OCI-LY1 (cell line): ENCODE results near the gene DTHD1.

Experiments
- H2AFZ ChIP-seq: fragments of 200-600 bp; sonication (generic), shearing (Covaris generic); 2 replicates; pipeline ENCODE4 v1.6.0; 2014; ENCODE audit warnings: antibody characterized with exemption, mild to moderate bottlenecking, low read length
- H3F3A ChIP-seq: fragments of 200-600 bp; sonication (generic), shearing (Covaris generic); 2 replicates; pipeline ENCODE4 v1.6.0; 2014; ENCODE audit warnings: mild to moderate bottlenecking, antibody characterized with exemption, low read length, moderate library complexity; ENCODE audit not compliant: insufficient read depth
- H3K27ac ChIP-seq: fragments of 200-600 bp; sonication (generic); 2 replicates; pipeline ENCODE4 v1.5.1; 2014; ENCODE audit warnings: low read length, mixed run types, mild to moderate bottlenecking, low read depth; ENCODE audit not compliant: poor library complexity, severe bottlenecking
- H3K27me3 ChIP-seq: fragments of 200-600 bp; sonication (generic); 2 replicates; pipeline ENCODE4 v1.6.0; 2014; ENCODE audit warnings: antibody characterized with exemption, mild to moderate bottlenecking, low read length, moderate library complexity; ENCODE audit not compliant: insufficient read depth
- H3K36me3 ChIP-seq: fragments of 200-600 bp; sonication (generic); 2 replicates; pipeline ENCODE4 v1.6.1; 2014; ENCODE audit warnings: mild to moderate bottlenecking, antibody characterized with exemption, low read length, moderate library complexity, mixed read lengths; ENCODE audit not compliant: insufficient read depth
- H3K4me1 ChIP-seq: fragments of 200-600 bp; sonication (generic); 2 replicates; pipeline ENCODE4 v1.5.1; 2014; ENCODE audit warnings: mild to moderate bottlenecking, low read length, moderate library complexity; ENCODE audit not compliant: insufficient read depth, severe bottlenecking
- H3K4me2 ChIP-seq: fragments of 200-600 bp; sonication (generic), shearing (Covaris generic); 2 replicates; pipeline ENCODE4 v1.6.1; 2014; ENCODE audit warnings: low read length
- H3K4me3 ChIP-seq: fragments of 200-600 bp; sonication (generic); 2 replicates; pipeline ENCODE4 v1.5.1; 2014; ENCODE audit warnings: low read length, low read depth, mild to moderate bottlenecking, mixed read lengths; ENCODE audit not compliant: poor library complexity, severe bottlenecking
- H3K79me2 ChIP-seq: fragments of 200-600 bp; shearing (Covaris generic); 2 replicates; pipeline ENCODE4 v1.6.1; 2016; ENCODE audit warnings: mixed run types, low read length, mixed read lengths; ENCODE audit not compliant: insufficient read depth
- H3K9ac ChIP-seq: fragments of 200-600 bp; sonication (generic), shearing (Covaris generic); 2 replicates; pipeline ENCODE4 v1.6.1; 2014; ENCODE audit warnings: mild to moderate bottlenecking, low read length, mixed read lengths
- H3K9me2 ChIP-seq: fragments of 200-600 bp; sonication (generic), shearing (Covaris generic); 2 replicates; pipeline ENCODE4 v1.6.1; 2014; ENCODE audit warnings: low read depth, mild to moderate bottlenecking, low read length, mixed read lengths
- H3K9me3 ChIP-seq: fragments of 200-600 bp; shearing (Covaris generic); 2 replicates; pipeline ENCODE4 v1.6.1; 2014; ENCODE audit warnings: low read length, mixed read lengths
- H4K20me1 ChIP-seq: fragments of 200-600 bp; sonication (generic), shearing (Covaris generic); 2 replicates; pipeline ENCODE4 v1.6.0; 2016; ENCODE audit warnings: mild to moderate bottlenecking, low read length; ENCODE audit not compliant: insufficient read depth
- CTCF ChIP-seq: fragments of 200-600 bp; sonication (generic), shearing (Covaris generic); IDR thresholded peaks from 2 replicates; pipeline ENCODE4 v1.5.1; 2017; ENCODE audit warnings: mild to moderate bottlenecking, antibody characterized with exemption, low read length, moderate library complexity, mixed read lengths
- EZH2 ChIP-seq: fragments of 200-600 bp; sonication (generic), shearing (Covaris generic); IDR thresholded peaks from 2 replicates; pipeline ENCODE4 v1.8.0; 2017; ENCODE audit warnings: borderline replicate concordance, mixed run types, mild to moderate bottlenecking, antibody characterized with exemption, low read length, moderate library complexity, mixed read lengths

Gene DTHD1

DNA sequence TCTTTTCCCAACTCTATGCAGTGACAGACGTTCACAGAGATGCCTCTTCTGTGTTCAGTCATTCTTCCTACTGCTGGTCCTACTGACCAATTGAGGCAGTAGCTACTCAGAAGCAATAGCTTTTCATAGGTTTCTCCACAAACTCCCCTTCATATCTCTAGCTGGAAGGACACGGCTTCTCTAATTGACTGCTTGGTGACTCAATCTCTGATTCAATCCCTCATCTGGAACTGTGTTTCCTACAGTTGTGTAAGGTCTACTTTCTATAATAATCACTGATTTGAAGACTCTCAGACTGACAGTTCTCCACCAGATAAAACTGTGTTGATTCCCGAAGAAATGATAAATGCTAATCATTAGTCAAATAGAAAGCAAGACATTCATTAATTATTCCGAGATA is 111.5 kb downstream of the DTHD1 start:
- H3K36me3 ChIP-seq, result no peaks in the 10 kb centered on the region
- no peaks in the 10 kb centered on the region for H4K20me1 ChIP-seq
- no peak overlapping the region for H3K9ac ChIP-seq
- no peaks in the 10 kb centered on the region for H3F3A ChIP-seq
- TF ChIP-seq CTCF (no peak), EZH2 (no peak)
- H3K4me2 ChIP-seq, result no peak overlapping the region
- H3K4me1 ChIP-seq, result peaks cover 6% of the 10 kb centered on the region
- H3K9me2 ChIP-seq, result no peaks in the 10 kb centered on the region
- no peak overlapping the region for H3K4me3 ChIP-seq
- H3K27me3 ChIP-seq, result 0 out of 2 replicates have a peak, but pooled peaks cover 5% of the 10 kb centered on the region
- H3K27ac ChIP-seq, result no peak overlapping the region
- H3K79me2 ChIP-seq, result no peaks in the 10 kb centered on the region
- H3K9me3 ChIP-seq, result no peaks in the 10 kb centered on the region
- no peak overlapping the region for H2AFZ ChIP-seq
